ENCODE data around the gene MAST4. TPM values are rescaled to one million over a fixed set of nuclear protein-coding genes. Genes with fewer than 3 reads are reported as not detected.
"Not testable (repeated sequence)": the region's sequence is repeated elsewhere in the genome, so short reads cannot be mapped to it uniquely, and the experiment has no call there.

Gene MAST4
- total and polyA plus RNA-seq, 12 donors: 29.6 to 93.3 (median 76.6) TPM

GRCh38 chr5:67170767-67171166 is 574.6 kb downstream of the MAST4 start:
- H3K4me3 ChIP-seq: no peak overlapping the region
- no peaks in the 10 kb centered on the region for H3K27me3 ChIP-seq
- ATAC-seq (peak in 1 of 8 donors; percentile 54), DNase-seq (no peak)
- intact Hi-C loops (cut with DNase I): loop anchor here in 1 of 10 donors (5.0 kb wide), 1 partner anchor 37 kb away; no protein-coding TSS in a partner anchor
- H3K9me3 ChIP-seq: no peaks in the 10 kb centered on the region
- no peak for TF ChIP-seq CTCF (IDR thresholded peaks at IDR 0.05)
- WGBS, 2 donors: 85 to 90% methylated on average over 3 of the region's 3 CpGs
- H3K36me3 ChIP-seq: peaks cover 0 to 57% (median 6%) of the 10 kb centered on the region in 9 donors
- H3K4me1 ChIP-seq: peaks cover 0 to 26% (median 11%) of the 10 kb centered on the region in 9 donors
- H3K27ac ChIP-seq: peak overlapping the region in 2 of 10 donors; percentile 38 to 46

- Histone ChIP-seq H3K36me3 (peaks cover 0 to 40% (median 6%) of the 10 kb centered on the region in 9 donors), H3K4me1 (peaks cover 0 to 22% (median 0%) of the 10 kb centered on the region in 9 donors), H3K9me3 (peaks cover 0 to 20% (median 0%) of the 10 kb centered on the region in 11 donors)
- WGBS, 2 donors: 71% methylated on average over 1 of the region's 2 CpGs; no CpG with 5 or more reads in 1 of the 2 donors
- not testable (repeated sequence) for DNase-seq, H3K4me3 ChIP-seq, H3K27ac ChIP-seq, ATAC-seq, H3K27me3 ChIP-seq
- intact Hi-C loops (cut with DNase I): loop anchor here in 1 of 10 donors (5.0 kb wide), 1 partner anchor 34 kb away; no protein-coding TSS in a partner anchor
Observed at GRCh38 chr5:67173351-67173750, 577.2 kb downstream of the MAST4 start.

- ATAC-seq (no peak), DNase-seq (no peak)
- Histone ChIP-seq H3K9me3 (peaks cover 0 to 20% (median 0%) of the 10 kb centered on the region in 11 donors), H3K27ac (no peak overlapping the region), H3K4me1 (peaks cover 0 to 25% (median 0%) of the 10 kb centered on the region in 9 donors), H3K4me3 (no peak overlapping the region), H3K27me3 (no peaks in the 10 kb centered on the region), H3K36me3 (peaks cover 0 to 34% (median 6%) of the 10 kb centered on the region in 9 donors)
- TF ChIP-seq CTCF (IDR thresholded peaks at IDR 0.05): no peak
- WGBS, 2 donors: 98 to 100% methylated on average over 1 of the region's 1 CpG
- intact Hi-C loops (cut with DNase I): loop anchor here in 1 of 10 donors (5.0 kb wide), 1 partner anchor 33 kb away; no protein-coding TSS in a partner anchor
Observed at GRCh38 chr5:67173959-67174358, 577.8 kb downstream of the MAST4 start.

- no peak for TF ChIP-seq CTCF (IDR thresholded peaks at IDR 0.05)
- ATAC-seq: no peak
Observed at GRCh38 chr5:67176936-67177335, 580.7 kb downstream of the MAST4 start.

GRCh38 chr5:67178085-67178484 is 581.9 kb downstream of the MAST4 start:
- no peak for TF ChIP-seq CTCF (IDR thresholded peaks at IDR 0.05)
- no peak overlapping the region for H3K27ac ChIP-seq
- H3K9me3 ChIP-seq: peaks cover 0 to 20% (median 0%) of the 10 kb centered on the region in 11 donors
- H3K4me1 ChIP-seq: peaks cover 0 to 40% (median 6%) of the 10 kb centered on the region in 9 donors
- no peaks in the 10 kb centered on the region for H3K27me3 ChIP-seq
- no peak overlapping the region for H3K4me3 ChIP-seq
- no peaks in the 10 kb centered on the region for H3K36me3 ChIP-seq
- no peak for DNase-seq
- ATAC-seq: no peak
- 73 to 86% methylated on average over 1 of the region's 1 CpG for WGBS, 2 donors
- intact Hi-C loops (cut with DNase I): no loop called here

More at GRCh38 chr5:67176936-67177335, 580.7 kb downstream of the MAST4 start:
- Histone ChIP-seq H3K36me3 (peaks cover 0 to 7% (median 0%) of the 10 kb centered on the region in 9 donors), H3K9me3 (peaks cover 0 to 20% (median 0%) of the 10 kb centered on the region in 11 donors), H3K4me3 (no peak overlapping the region), H3K4me1 (peaks cover 0 to 29% (median 4%) of the 10 kb centered on the region in 9 donors), H3K27me3 (no peaks in the 10 kb centered on the region), H3K27ac (no peak overlapping the region)
- no peak for DNase-seq
- intact Hi-C loops (cut with DNase I): no loop called here
